GM12864 (cell line): ENCODE results near the gene SLC24A3.

ENCODE experiments used
- DNase-seq: peaks from one replicate; pipeline ENCODE4 v3.0.0-alpha.2; 2011; ENCODE audit warnings: low read depth
- H3K4me3 ChIP-seq: 2 replicates; pipeline ENCODE4 v1.5.1; 2011; ENCODE audit warnings: mild to moderate bottlenecking, low read depth, low read length, control low read depth
- TF ChIP-seq, protein P1 (sequence below): IDR thresholded peaks from 2 replicates; pipeline ENCODE4 v1.5.1; 2011; ENCODE audit warnings: low read depth, mild to moderate bottlenecking, moderate library complexity, low read length, control low read depth, inconsistent platforms; ENCODE audit errors: missing control alignments

SLC24A3 gene

GRCh38 chr20:19429538-19429937, 217.1 kb downstream of the SLC24A3 start:
- TF ChIP-seq, protein P1, sequence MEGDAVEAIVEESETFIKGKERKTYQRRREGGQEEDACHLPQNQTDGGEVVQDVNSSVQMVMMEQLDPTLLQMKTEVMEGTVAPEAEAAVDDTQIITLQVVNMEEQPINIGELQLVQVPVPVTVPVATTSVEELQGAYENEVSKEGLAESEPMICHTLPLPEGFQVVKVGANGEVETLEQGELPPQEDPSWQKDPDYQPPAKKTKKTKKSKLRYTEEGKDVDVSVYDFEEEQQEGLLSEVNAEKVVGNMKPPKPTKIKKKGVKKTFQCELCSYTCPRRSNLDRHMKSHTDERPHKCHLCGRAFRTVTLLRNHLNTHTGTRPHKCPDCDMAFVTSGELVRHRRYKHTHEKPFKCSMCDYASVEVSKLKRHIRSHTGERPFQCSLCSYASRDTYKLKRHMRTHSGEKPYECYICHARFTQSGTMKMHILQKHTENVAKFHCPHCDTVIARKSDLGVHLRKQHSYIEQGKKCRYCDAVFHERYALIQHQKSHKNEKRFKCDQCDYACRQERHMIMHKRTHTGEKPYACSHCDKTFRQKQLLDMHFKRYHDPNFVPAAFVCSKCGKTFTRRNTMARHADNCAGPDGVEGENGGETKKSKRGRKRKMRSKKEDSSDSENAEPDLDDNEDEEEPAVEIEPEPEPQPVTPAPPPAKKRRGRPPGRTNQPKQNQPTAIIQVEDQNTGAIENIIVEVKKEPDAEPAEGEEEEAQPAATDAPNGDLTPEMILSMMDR, result no peak
- no peak for DNase-seq
- H3K4me3 ChIP-seq, result no peak overlapping the region

GRCh38 chr20:19430641-19431315, 218.3 kb downstream of the SLC24A3 start:
- no peak overlapping the region for H3K4me3 ChIP-seq
- TF ChIP-seq, protein P1, result no peak
- DNase-seq, result no peak

DNA sequence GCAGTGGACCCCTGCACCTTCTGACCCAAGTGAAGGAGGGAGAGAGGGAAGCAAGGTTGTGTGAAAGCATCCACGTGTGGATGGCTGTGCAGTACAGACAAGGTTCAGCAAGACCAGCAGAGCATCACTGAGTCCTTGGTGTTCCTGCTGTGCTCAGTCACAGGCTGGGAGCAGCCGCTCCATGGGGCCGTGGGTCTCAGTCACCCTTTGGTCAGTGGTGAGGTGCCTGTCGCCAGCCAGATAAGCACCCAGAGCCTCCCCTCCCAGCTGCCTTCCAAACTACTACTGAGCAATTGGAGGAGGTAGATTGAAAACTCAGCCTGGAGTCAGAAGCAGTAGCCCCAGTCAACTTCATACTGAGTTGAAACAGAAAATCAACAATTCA, 218.9 kb downstream of the SLC24A3 start:
- TF ChIP-seq, protein P1, result no peak
- no peak overlapping the region for H3K4me3 ChIP-seq
- DNase-seq, result no peak

DNA sequence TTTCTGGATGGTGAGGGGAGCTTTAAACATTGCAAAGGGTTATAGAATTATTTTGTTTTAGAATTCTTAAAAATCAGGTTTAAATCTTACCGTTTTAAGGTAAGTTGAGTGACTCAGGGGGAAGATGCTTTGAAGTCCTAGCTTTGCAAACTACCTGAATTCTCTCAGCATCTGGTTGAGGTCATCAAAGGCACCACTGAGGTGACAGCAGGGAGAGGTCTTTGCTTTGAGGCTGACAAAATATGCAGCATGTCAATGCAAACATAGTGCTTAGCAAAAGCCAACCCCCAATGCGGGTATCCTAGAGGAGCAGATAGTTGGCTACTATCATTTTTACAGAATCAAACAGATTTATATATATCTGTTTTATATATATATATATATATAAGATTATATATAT, 219.5 kb downstream of the SLC24A3 start:
- H3K4me3 ChIP-seq, result no peak overlapping the region
- TF ChIP-seq, protein P1, result no peak
- no peak for DNase-seq

GRCh38 chr20:19433371-19434350, 221.2 kb downstream of the SLC24A3 start:
- H3K4me3 ChIP-seq, result no peak overlapping the region
- TF ChIP-seq, protein P1, result no peak
- no peak for DNase-seq

DNA sequence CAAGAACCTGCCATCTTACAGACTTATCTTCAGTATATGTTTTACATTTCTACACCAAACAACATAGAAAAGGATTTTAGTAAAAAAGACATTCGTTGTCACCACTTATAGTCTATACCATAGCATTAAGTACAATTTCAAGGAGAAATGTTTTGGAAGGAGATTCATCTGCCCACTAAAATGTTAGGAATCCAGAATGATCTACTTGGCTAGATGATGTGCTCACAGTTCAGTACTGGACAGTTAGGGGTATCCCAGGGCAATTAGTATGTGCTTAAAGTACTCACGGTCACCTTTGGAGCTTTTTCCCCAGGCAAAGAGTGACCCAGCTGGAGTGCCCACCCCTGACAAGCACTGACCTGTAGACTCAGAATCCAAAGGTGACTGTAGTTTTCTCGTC, 222.9 kb downstream of the SLC24A3 start:
- no peak overlapping the region for H3K4me3 ChIP-seq
- TF ChIP-seq, protein P1, result no peak
- no peak for DNase-seq
